HepG2 (cell line): ENCODE data around the gene TTC38. TPM values are rescaled to one million over a fixed set of nuclear protein-coding genes. Genes with fewer than 3 reads are reported as not detected.

Experiments used
- ATAC-seq: fragments of 200-7000 bp; cut with Tn5 transposase; 3 replicates; pipeline ENCODE4 v1.9.1; 2020; ENCODE audit warnings: mild to moderate bottlenecking, moderate library complexity
- BruUV-seq: library from RNA; stranded (reverse); fragments of 400-500 nt; replicated peaks from 2 replicates; lab custom pipeline; 2021; lab: Mats Ljungman, UMichigan
- CTCF ChIA-PET: fragments of 300-600 bp; formaldehyde crosslinking; extraction: SDS; loops from one replicate; lab custom pipeline; 2021; ENCODE audit warnings: low total read pairs, inconsistent platforms, low intra/inter-chr PET ratio; lab: Yijun Ruan, JAX
- POLR2A ChIA-PET: fragments of 350-600 bp; sonication (Branson Sonifier 250); formaldehyde crosslinking; loops from one replicate; lab custom pipeline; 2020; ENCODE audit warnings: antibody characterized with exemption, inconsistent platforms; lab: Yijun Ruan, JAX
- DNase-seq: peaks from one replicate; pipeline ENCODE4 v3.0.0-alpha.2; 2015; ENCODE audit warnings: low spot score
- FAIRE-seq: peaks from 3 replicates; lab custom pipeline; 2011; peaks lifted over from hg19 to GRCh38; lab: Jason Lieb, UNC
- H2AFZ ChIP-seq: one replicate; pipeline ENCODE4 v1.6.1; 2011; ENCODE audit warnings: low read length, inconsistent platforms
- H3K27ac ChIP-seq: fragments of 300-600 bp; 3 replicates; pipeline ENCODE4 v1.8.0; 2011; ENCODE audit warnings: mixed run types, mild to moderate bottlenecking, mixed read lengths, low read length, inconsistent platforms; ENCODE audit not compliant: insufficient read depth; ENCODE audit errors: extremely low read length
- H3K27me3 ChIP-seq, 2 experiments: fragments of 200-600 bp in 1 of 2; 2 replicates in 1 of 2; 3 replicates in 1 of 2; pipeline versions ENCODE4 v1.6.0 to v1.8.0; 2011; ENCODE audit warnings: low read length in 2 of 2, mild to moderate bottlenecking in 2 of 2, moderate library complexity in 2 of 2, inconsistent platforms in 1 of 2; ENCODE audit not compliant: insufficient read depth in 2 of 2, control insufficient read depth in 1 of 2
- H3K36me3 ChIP-seq, 2 experiments: fragments of 200-600 bp in 1 of 2; replicated peaks in 1 of 2; 2 replicates in 1 of 2; 3 replicates in 1 of 2; pipeline versions ENCODE4 v1.5.1 to v1.8.0; 2011; ENCODE audit warnings: low read length in 2 of 2, inconsistent platforms in 1 of 2; ENCODE audit not compliant: insufficient read depth in 2 of 2, control insufficient read depth in 1 of 2
- H3K4me1 ChIP-seq: 2 replicates; pipeline ENCODE4 v1.5.1; 2012; ENCODE audit warnings: low read length, inconsistent platforms; ENCODE audit not compliant: insufficient read depth
- H3K4me2 ChIP-seq: 2 replicates; pipeline ENCODE4 v1.6.0; 2011; ENCODE audit warnings: low read depth, low read length, inconsistent platforms
- H3K4me3 ChIP-seq, 3 experiments: fragments of 200-600 bp in 1 of 3; sonication (generic), shearing (Covaris generic) in 1 of 3; replicated peaks in 1 of 3; 2 replicates each; pipeline ENCODE4 v1.5.1; 2011 to 2016; ENCODE audit warnings: low read length in 3 of 3, inconsistent platforms in 2 of 3, low read depth in 2 of 3, mild to moderate bottlenecking in 2 of 3, control low read depth in 1 of 3, mixed read lengths in 1 of 3; ENCODE audit not compliant: insufficient read depth in 1 of 3
- H3K79me2 ChIP-seq: one replicate; pipeline ENCODE4 v1.6.1; 2011; ENCODE audit warnings: low read length, inconsistent platforms; ENCODE audit not compliant: insufficient read depth
- H3K9ac ChIP-seq: 2 replicates; pipeline ENCODE4 v1.6.0; 2011; ENCODE audit warnings: mild to moderate bottlenecking, low read depth, low read length, inconsistent platforms; ENCODE audit not compliant: insufficient read depth
- H3K9me3 ChIP-seq: 2 replicates; pipeline ENCODE4 v1.5.1; 2012; ENCODE audit warnings: mild to moderate bottlenecking, low read length
- H4K20me1 ChIP-seq: 2 replicates; pipeline ENCODE4 v1.6.0; 2011; ENCODE audit warnings: inconsistent platforms, mild to moderate bottlenecking, low read length, moderate library complexity; ENCODE audit not compliant: insufficient read depth
- BRCA1 ChIP-seq: sonication (generic); formaldehyde crosslinking; IDR thresholded peaks from 2 replicates; pipeline ENCODE4 v1.4.0; 2020; ENCODE audit warnings: missing genetic modification reagents
- CC2D1A ChIP-seq: sonication (generic); formaldehyde crosslinking; IDR thresholded peaks from 2 replicates; pipeline ENCODE4 v1.8.1; 2023; ENCODE audit warnings: mild to moderate bottlenecking, missing genetic modification reagents
- CENPBD1 ChIP-seq: sonication (generic); formaldehyde crosslinking; IDR thresholded peaks from 2 replicates; pipeline ENCODE4 v1.8.0; 2022; ENCODE audit warnings: missing genetic modification reagents, low read depth, mild to moderate bottlenecking, borderline replicate concordance
- GATAD2A ChIP-seq: IDR thresholded peaks from 2 replicates; pipeline ENCODE4 v1.6.1; 2016
- NFE2L2 ChIP-seq: fragments of 150-350 bp; IDR thresholded peaks from 2 replicates; pipeline ENCODE4 v1.6.1; 2014; ENCODE audit warnings: low read length
- NONO ChIP-seq, 2 experiments: fragments of 450-650 bp in 1 of 2; sonication (generic) in 1 of 2; formaldehyde crosslinking in 1 of 2; IDR thresholded peaks in 1 of 2; conservative IDR thresholded peaks in 1 of 2; 2 replicates each; pipeline versions ENCODE4 v1.6.1 to v1.8.0; 2017 to 2022; ENCODE audit warnings: mild to moderate bottlenecking in 1 of 2, missing genetic modification reagents in 1 of 2, moderate library complexity in 1 of 2
- TAF1 ChIP-seq: sonication (generic); formaldehyde crosslinking; IDR thresholded peaks from 2 replicates; pipeline ENCODE4 v1.4.0; 2020; ENCODE audit warnings: missing genetic modification reagents
- TCF7 ChIP-seq: sonication (generic); IDR thresholded peaks from 2 replicates; pipeline ENCODE4 v1.6.1; 2016; ENCODE audit warnings: antibody characterized with exemption, low read depth
- ZNF703 ChIP-seq: sonication (generic); formaldehyde crosslinking; IDR thresholded peaks from 2 replicates; pipeline ENCODE4 v1.5.1; 2020; ENCODE audit warnings: missing genetic modification reagents, mild to moderate bottlenecking, moderate library complexity, borderline replicate concordance
- ZNF737 ChIP-seq: sonication (generic); formaldehyde crosslinking; IDR thresholded peaks from 2 replicates; pipeline ENCODE4 v1.5.0; 2020; ENCODE audit warnings: missing genetic modification reagents, mild to moderate bottlenecking, borderline replicate concordance
- WGBS: methylation state at CpG from one replicate; pipeline ENCODE4 v1.1.6; 2017; ENCODE audit warnings: low lambda C conversion rate; 5-methylcytosine and 5-hydroxymethylcytosine counted together
- in situ Hi-C: cut with HindIII; loops from 2 replicates; pipeline ENCODE4 v1.10.0; 2017; ENCODE audit warnings: low pct_unique_long_range_greater_than_20kb; ENCODE audit not compliant: extremely low pct_ligation_motif_present
- intact Hi-C: fragments of 100-400 bp; cut with micrococcal nuclease; formaldehyde crosslinking; loops from one replicate; pipeline ENCODE4 v1.10.0; 2022; ENCODE audit not compliant: unreplicated experiment
- polyA plus RNA-seq, 8 experiments: library from polyadenylated mRNA; depleted of rRNA in 3 of 8; stranded (reverse) in 7 of 8; unstranded in 1 of 8; fragments of >200 nt; fragmentation: Illumina TruSeq in 4 of 8; extraction: Trizol in 4 of 8; gene quantifications; 2 replicates each; pipeline versions ENCODE4 v1.2.1 to v1.2.3, GENCODE V29; 2011 to 2016; ENCODE audit warnings: low read depth in 4 of 8, missing spikeins in 1 of 8, mixed read lengths in 1 of 8; ENCODE audit not compliant: insufficient read depth in 1 of 8
- total RNA-seq, 5 experiments: library from RNA; depleted of rRNA; stranded (reverse); fragments of >200 nt; fragmentation: Illumina TruSeq; extraction: Trizol; gene quantifications; 2 replicates each; pipeline ENCODE4 v1.2.3, GENCODE V29; 2016; ENCODE audit warnings: low read depth in 1 of 5
- TF ChIP-seq, protein P1 (sequence below): IDR thresholded peaks from 2 replicates; pipeline ENCODE4 v1.6.1; 2012; ENCODE audit warnings: low read length, improper control_type of control experiment
- TF ChIP-seq, protein P2 (sequence below): sonication (generic); formaldehyde crosslinking; IDR thresholded peaks from 2 replicates; pipeline ENCODE4 v1.8.1; 2022; ENCODE audit warnings: low read depth, mild to moderate bottlenecking, missing genetic modification reagents
- TF ChIP-seq, protein P3 (sequence below): sonication (generic); IDR thresholded peaks from 2 replicates; pipeline ENCODE4 v1.6.1; 2016; ENCODE audit warnings: low read depth, borderline replicate concordance

The TTC38 gene
- total and polyA plus RNA-seq, 2 of the 13 experiments (the other 11 are each of a cell fraction or from before 2014, with no cell fraction given) = 101 to 105 TPM

GRCh38 chr22:46312056-46312455 lies 44.2 kb downstream of the TTC38 start:
- no peak for FAIRE-seq

More at GRCh38 chr22:46312056-46312455, 44.2 kb downstream of the TTC38 start:
- in situ Hi-C loops (loop anchor here (5.0 to 10.0 kb wide), 2 partner anchors 190 to 297 kb away; no protein-coding TSS in a partner anchor), intact Hi-C loops (no loop called here)
- POLR2A ChIA-PET = no interaction called here
- H3K9me3 ChIP-seq = no peaks in the 10 kb centered on the region
- peaks cover 3% of the 10 kb centered on the region for H3K79me2 ChIP-seq
- H3K4me2 ChIP-seq = no peak overlapping the region
- H3K4me3 ChIP-seq = no peak overlapping the region
- no peaks in the 10 kb centered on the region for H3K27me3 ChIP-seq
- H2AFZ ChIP-seq = no peak overlapping the region
- no peak for ATAC-seq
- no peak overlapping the region for H3K27ac ChIP-seq
- H3K4me1 ChIP-seq = no peaks in the 10 kb centered on the region
- H3K9ac ChIP-seq = no peak overlapping the region
- no peaks in the 10 kb centered on the region for H4K20me1 ChIP-seq
- WGBS = 98% methylated on average over 8 of the region's 8 CpGs
- no peak for DNase-seq
- TF ChIP-seq ZNF737 (CRISPR knock-in tag) (no peak), ZNF703 (no peak), CENPBD1 (CRISPR knock-in tag) (no peak), TAF1 (CRISPR knock-in tag) (no peak), GATAD2A (CRISPR knock-in tag) (no peak), NFE2L2 (no peak), NONO (IDR thresholded peaks at IDR 0.05) (no peak), NONO (CRISPR knock-in tag; conservative IDR thresholded peaks at IDR 0.05) (no peak), BRCA1 (CRISPR knock-in tag) (no peak), CC2D1A (no peak), TCF7 (no peak)
- TF ChIP-seq, protein P1, sequence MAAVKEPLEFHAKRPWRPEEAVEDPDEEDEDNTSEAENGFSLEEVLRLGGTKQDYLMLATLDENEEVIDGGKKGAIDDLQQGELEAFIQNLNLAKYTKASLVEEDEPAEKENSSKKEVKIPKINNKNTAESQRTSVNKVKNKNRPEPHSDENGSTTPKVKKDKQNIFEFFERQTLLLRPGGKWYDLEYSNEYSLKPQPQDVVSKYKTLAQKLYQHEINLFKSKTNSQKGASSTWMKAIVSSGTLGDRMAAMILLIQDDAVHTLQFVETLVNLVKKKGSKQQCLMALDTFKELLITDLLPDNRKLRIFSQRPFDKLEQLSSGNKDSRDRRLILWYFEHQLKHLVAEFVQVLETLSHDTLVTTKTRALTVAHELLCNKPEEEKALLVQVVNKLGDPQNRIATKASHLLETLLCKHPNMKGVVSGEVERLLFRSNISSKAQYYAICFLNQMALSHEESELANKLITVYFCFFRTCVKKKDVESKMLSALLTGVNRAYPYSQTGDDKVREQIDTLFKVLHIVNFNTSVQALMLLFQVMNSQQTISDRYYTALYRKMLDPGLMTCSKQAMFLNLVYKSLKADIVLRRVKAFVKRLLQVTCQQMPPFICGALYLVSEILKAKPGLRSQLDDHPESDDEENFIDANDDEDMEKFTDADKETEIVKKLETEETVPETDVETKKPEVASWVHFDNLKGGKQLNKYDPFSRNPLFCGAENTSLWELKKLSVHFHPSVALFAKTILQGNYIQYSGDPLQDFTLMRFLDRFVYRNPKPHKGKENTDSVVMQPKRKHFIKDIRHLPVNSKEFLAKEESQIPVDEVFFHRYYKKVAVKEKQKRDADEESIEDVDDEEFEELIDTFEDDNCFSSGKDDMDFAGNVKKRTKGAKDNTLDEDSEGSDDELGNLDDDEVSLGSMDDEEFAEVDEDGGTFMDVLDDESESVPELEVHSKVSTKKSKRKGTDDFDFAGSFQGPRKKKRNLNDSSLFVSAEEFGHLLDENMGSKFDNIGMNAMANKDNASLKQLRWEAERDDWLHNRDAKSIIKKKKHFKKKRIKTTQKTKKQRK = no peak
- TF ChIP-seq, protein P2, sequence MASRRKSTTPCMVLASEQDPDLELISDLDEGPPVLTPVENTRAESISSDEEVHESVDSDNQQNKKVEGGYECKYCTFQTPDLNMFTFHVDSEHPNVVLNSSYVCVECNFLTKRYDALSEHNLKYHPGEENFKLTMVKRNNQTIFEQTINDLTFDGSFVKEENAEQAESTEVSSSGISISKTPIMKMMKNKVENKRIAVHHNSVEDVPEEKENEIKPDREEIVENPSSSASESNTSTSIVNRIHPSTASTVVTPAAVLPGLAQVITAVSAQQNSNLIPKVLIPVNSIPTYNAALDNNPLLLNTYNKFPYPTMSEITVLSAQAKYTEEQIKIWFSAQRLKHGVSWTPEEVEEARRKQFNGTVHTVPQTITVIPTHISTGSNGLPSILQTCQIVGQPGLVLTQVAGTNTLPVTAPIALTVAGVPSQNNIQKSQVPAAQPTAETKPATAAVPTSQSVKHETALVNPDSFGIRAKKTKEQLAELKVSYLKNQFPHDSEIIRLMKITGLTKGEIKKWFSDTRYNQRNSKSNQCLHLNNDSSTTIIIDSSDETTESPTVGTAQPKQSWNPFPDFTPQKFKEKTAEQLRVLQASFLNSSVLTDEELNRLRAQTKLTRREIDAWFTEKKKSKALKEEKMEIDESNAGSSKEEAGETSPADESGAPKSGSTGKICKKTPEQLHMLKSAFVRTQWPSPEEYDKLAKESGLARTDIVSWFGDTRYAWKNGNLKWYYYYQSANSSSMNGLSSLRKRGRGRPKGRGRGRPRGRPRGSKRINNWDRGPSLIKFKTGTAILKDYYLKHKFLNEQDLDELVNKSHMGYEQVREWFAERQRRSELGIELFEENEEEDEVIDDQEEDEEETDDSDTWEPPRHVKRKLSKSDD (CRISPR knock-in tag) = no peak
- TF ChIP-seq, protein P3, sequence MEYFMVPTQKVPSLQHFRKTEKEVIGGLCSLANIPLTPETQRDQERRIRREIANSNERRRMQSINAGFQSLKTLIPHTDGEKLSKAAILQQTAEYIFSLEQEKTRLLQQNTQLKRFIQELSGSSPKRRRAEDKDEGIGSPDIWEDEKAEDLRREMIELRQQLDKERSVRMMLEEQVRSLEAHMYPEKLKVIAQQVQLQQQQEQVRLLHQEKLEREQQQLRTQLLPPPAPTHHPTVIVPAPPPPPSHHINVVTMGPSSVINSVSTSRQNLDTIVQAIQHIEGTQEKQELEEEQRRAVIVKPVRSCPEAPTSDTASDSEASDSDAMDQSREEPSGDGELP = no peak
- TF ChIP-seq, all 625 proteins: peak for 0
- BruUV-seq = no TSS peak
- CTCF ChIA-PET = no interaction called here
- peaks cover 11 to 45% of the 10 kb centered on the region in 2 experiments for H3K36me3 ChIP-seq
